Muscle of leg (tissue), 11 donors: ENCODE data around the gene NMU. TPM values are rescaled to one million over a fixed set of nuclear protein-coding genes. Genes with fewer than 3 reads are reported as not detected.
A peak's percentile ranks its signal among the peaks of the same experiment; 100 is the strongest.
"Not testable (repeated sequence)": the region's sequence is repeated elsewhere in the genome, so short reads cannot be mapped to it uniquely, and the experiment has no call there.

Experiments used
- DNase-seq: peaks from one replicate; pipeline ENCODE4 v3.0.0; 2013
- H3K27ac ChIP-seq: one replicate; pipeline ENCODE4 v1.5.1; 2013; ENCODE audit warnings: mild to moderate bottlenecking, low read length, control low read depth
- H3K27me3 ChIP-seq: one replicate; pipeline ENCODE4 v1.6.1; 2013; ENCODE audit warnings: low read length; ENCODE audit not compliant: control insufficient read depth, insufficient read depth
- H3K36me3 ChIP-seq: one replicate; pipeline ENCODE4 v1.6.1; 2013; ENCODE audit warnings: low read length; ENCODE audit not compliant: control insufficient read depth, insufficient read depth
- H3K4me1 ChIP-seq: one replicate; pipeline ENCODE4 v1.6.1; 2013; ENCODE audit warnings: low read length; ENCODE audit not compliant: control insufficient read depth, insufficient read depth
- H3K4me3 ChIP-seq: one replicate; pipeline ENCODE4 v1.5.1; 2013; ENCODE audit warnings: low read length, control low read depth
- H3K9me3 ChIP-seq: replicated peaks from 2 replicates; pipeline ENCODE4 v1.6.1; 2013; ENCODE audit warnings: low read depth, low read length; ENCODE audit not compliant: control insufficient read depth
- WGBS: methylation state at CpG from one replicate; pipeline ENCODE4 v1.1.5; 2013; ENCODE audit warnings: missing lambda C conversion rate; ENCODE audit not compliant: insufficient coverage; 5-methylcytosine and 5-hydroxymethylcytosine counted together
- polyA plus RNA-seq, 8 donors: library from polyadenylated mRNA; unstranded; fragments of 120-200 nt; gene quantifications; one replicate each; pipeline versions ENCODE4 v1.2.1 to v1.2.3, GENCODE V29; 2013; ENCODE audit warnings: inconsistent platforms in 1 of 8, low replicate concordance in 1 of 8; ENCODE audit not compliant: insufficient read length in 8 of 8, insufficient read depth in 1 of 8
- total RNA-seq: library from RNA; stranded (reverse); fragments of 120-200 nt; gene quantifications from one replicate; pipeline ENCODE4 v1.2.4, GENCODE V29; 2013

The NMU gene
- total and polyA plus RNA-seq, 9 donors = 0.34 to 2.5 (median 1.2) TPM

- H3K9me3 ChIP-seq = no peaks in the 10 kb centered on the region
- 94% methylated on average over 2 of the region's 3 CpGs for WGBS
- no peaks in the 10 kb centered on the region for H3K27me3 ChIP-seq
- H3K4me1 ChIP-seq = no peaks in the 10 kb centered on the region
- no peak overlapping the region for H3K4me3 ChIP-seq
- no peak for DNase-seq
- no peaks in the 10 kb centered on the region for H3K36me3 ChIP-seq
- H3K27ac ChIP-seq = no peak overlapping the region
These were observed 64.3 kb downstream of the NMU start for GRCh38 chr4:55571806-55572205.

- Histone ChIP-seq H3K4me3 (no peak overlapping the region), H3K27me3 (no peaks in the 10 kb centered on the region), H3K9me3 (no peaks in the 10 kb centered on the region), H3K4me1 (no peaks in the 10 kb centered on the region), H3K27ac (no peak overlapping the region), H3K36me3 (no peaks in the 10 kb centered on the region)
- no CpG with 5 or more reads among the region's 1 CpG for WGBS
- DNase-seq = no peak
These were observed 67.1 kb downstream of the NMU start for GRCh38 chr4:55568905-55569504.

GRCh38 chr4:55561889-55562288, 74.2 kb downstream of the NMU start:
- Histone ChIP-seq H3K4me1 (no peaks in the 10 kb centered on the region), H3K27me3 (no peaks in the 10 kb centered on the region), H3K9me3 (no peaks in the 10 kb centered on the region), H3K36me3 (no peaks in the 10 kb centered on the region), H3K27ac (no peak overlapping the region), H3K4me3 (no peak overlapping the region)
- no CpG with 5 or more reads among the region's 1 CpG for WGBS
- DNase-seq = peak; percentile 61

GRCh38 chr4:55560096-55560495, 76.0 kb downstream of the NMU start:
- no peaks in the 10 kb centered on the region for H3K9me3 ChIP-seq
- no CpG with 5 or more reads among the region's 3 CpGs for WGBS

GRCh38 chr4:55554453-55555030, 81.6 kb downstream of the NMU start:
- DNase-seq = peak; percentile 75
- H3K27me3 ChIP-seq = no peaks in the 10 kb centered on the region
- WGBS = no CpG with 5 or more reads among the region's 2 CpGs

More at GRCh38 chr4:55560096-55560495, 76.0 kb downstream of the NMU start:
- Histone ChIP-seq H3K27me3 (no peaks in the 10 kb centered on the region), H3K4me1 (no peaks in the 10 kb centered on the region), H3K4me3 (no peak overlapping the region), H3K27ac (no peak overlapping the region), H3K36me3 (no peaks in the 10 kb centered on the region)
- DNase-seq = no peak

GRCh38 chr4:55553441-55554201, 82.5 kb downstream of the NMU start:
- H3K4me3 ChIP-seq = peak overlapping the region; percentile 21
- DNase-seq = peak; percentile 86
- H3K27ac ChIP-seq = peak overlapping the region; percentile 69
- H3K9me3 ChIP-seq = no peaks in the 10 kb centered on the region
- H3K27me3 ChIP-seq = no peaks in the 10 kb centered on the region
- H3K36me3 ChIP-seq = no peaks in the 10 kb centered on the region
- H3K4me1 ChIP-seq = no peaks in the 10 kb centered on the region
- 33% methylated on average over 3 of the region's 10 CpGs for WGBS

More at GRCh38 chr4:55554453-55555030, 81.6 kb downstream of the NMU start:
- Histone ChIP-seq H3K4me1 (no peaks in the 10 kb centered on the region), H3K4me3 (no peak overlapping the region), H3K9me3 (no peaks in the 10 kb centered on the region), H3K36me3 (no peaks in the 10 kb centered on the region), H3K27ac (no peak overlapping the region)

- not testable (repeated sequence) for H3K4me3 ChIP-seq, H3K27ac ChIP-seq, H3K27me3 ChIP-seq, H3K4me1 ChIP-seq, H3K9me3 ChIP-seq, H3K36me3 ChIP-seq, DNase-seq
- 91% methylated on average over 4 of the region's 6 CpGs for WGBS
These were observed 84.1 kb downstream of the NMU start for GRCh38 chr4:55551964-55552363.

GRCh38 chr4:55549888-55550287, 86.2 kb downstream of the NMU start:
- H3K36me3 ChIP-seq = no peaks in the 10 kb centered on the region
- no peaks in the 10 kb centered on the region for H3K9me3 ChIP-seq
- H3K4me3 ChIP-seq = no peak overlapping the region
- peaks cover 2% of the 10 kb centered on the region for H3K4me1 ChIP-seq
- no peak overlapping the region for H3K27ac ChIP-seq
- DNase-seq = no peak
- no peaks in the 10 kb centered on the region for H3K27me3 ChIP-seq
- WGBS = no CpG with 5 or more reads among the region's 2 CpGs

GRCh38 chr4:55547918-55548317, 88.2 kb downstream of the NMU start:
- Histone ChIP-seq H3K9me3 (no peaks in the 10 kb centered on the region), H3K4me1 (peaks cover 2% of the 10 kb centered on the region), H3K27ac (peak overlapping the region; percentile 97), H3K27me3 (no peaks in the 10 kb centered on the region), H3K4me3 (peak overlapping the region; percentile 89), H3K36me3 (no peaks in the 10 kb centered on the region)
- WGBS = 53% methylated on average over 3 of the region's 4 CpGs
- no peak for DNase-seq

- Histone ChIP-seq H3K27me3 (no peaks in the 10 kb centered on the region), H3K9me3 (no peaks in the 10 kb centered on the region), H3K27ac (peak overlapping the region; percentile 97), H3K36me3 (no peaks in the 10 kb centered on the region), H3K4me3 (peak overlapping the region; percentile 89), H3K4me1 (peaks cover 2% of the 10 kb centered on the region)
- DNase-seq = no peak
- no CpG with 5 or more reads among the region's 10 CpGs for WGBS
These were observed 88.7 kb downstream of the NMU start for GRCh38 chr4:55547466-55547770.
